Suprapubic skin (tissue), 4 donors: ENCODE data around the gene CROCC2. TPM values are rescaled to one million over a fixed set of nuclear protein-coding genes. Genes with fewer than 3 reads are reported as not detected.

ENCODE experiments used
- DNase-seq, 2 donors: peaks; one replicate each; pipeline ENCODE4 v3.0.0-alpha.2; 2019; ENCODE audit warnings: low spot score in 2 of 2
- H3K27ac ChIP-seq: fragments of 200-600 bp; sonication (generic); one replicate; pipeline ENCODE4 v1.5.1; 2019
- H3K27me3 ChIP-seq: fragments of 200-600 bp; sonication (generic); one replicate; pipeline ENCODE4 v1.5.1; 2019
- H3K36me3 ChIP-seq: fragments of 200-600 bp; sonication (generic); one replicate; pipeline ENCODE4 v1.5.1; 2019
- H3K4me1 ChIP-seq: fragments of 200-600 bp; sonication (generic); one replicate; pipeline ENCODE4 v1.5.1; 2019
- H3K4me3 ChIP-seq: fragments of 200-600 bp; sonication (generic); one replicate; pipeline ENCODE4 v1.5.1; 2019; ENCODE audit warnings: mild to moderate bottlenecking
- H3K9me3 ChIP-seq: fragments of 200-600 bp; sonication (generic); one replicate; pipeline ENCODE4 v1.5.1; 2019
- CTCF ChIP-seq, 2 donors: fragments of 200-600 bp in 1 of 2; fragments of 450-650 bp in 1 of 2; sonication (generic) in 1 of 2; IDR thresholded peaks; one replicate each; pipeline ENCODE4 v1.5.1; 2016 to 2019; ENCODE audit warnings: antibody characterized with exemption in 2 of 2, mild to moderate bottlenecking in 1 of 2, moderate library complexity in 1 of 2
- EP300 ChIP-seq: sonication (generic); formaldehyde crosslinking; IDR thresholded peaks from one replicate; pipeline ENCODE4 v1.6.1; 2017; ENCODE audit warnings: antibody characterized with exemption
- POLR2A ChIP-seq, 2 donors: fragments of 450-650 bp; IDR thresholded peaks; one replicate each; pipeline ENCODE4 v1.6.1; 2017; ENCODE audit warnings: antibody characterized with exemption in 2 of 2, mild to moderate bottlenecking in 2 of 2, moderate library complexity in 2 of 2
- POLR2AphosphoS5 ChIP-seq, 3 donors: sonication (generic); formaldehyde crosslinking; IDR thresholded peaks; one replicate each; pipeline ENCODE4 v1.6.1; 2017; ENCODE audit warnings: antibody characterized with exemption in 3 of 3
- WGBS: methylation state at CpG from one replicate; pipeline ENCODE4 v1.1.5; 2018; 5-methylcytosine and 5-hydroxymethylcytosine counted together
- total RNA-seq, 4 donors: library from RNA; depleted of rRNA; stranded (reverse); fragments of >200 nt; gene quantifications; one replicate each; pipeline ENCODE4 v1.1.0, GENCODE V29; 2016

The CROCC2 gene
- total RNA-seq, 4 donors from 2014 or later, result not detected

- Histone ChIP-seq H3K27me3 (peaks cover 21% of the 10 kb centered on the region), H3K4me1 (peaks cover 38% of the 10 kb centered on the region), H3K4me3 (no peak overlapping the region), H3K9me3 (no peaks in the 10 kb centered on the region), H3K27ac (no peak overlapping the region), H3K36me3 (no peaks in the 10 kb centered on the region)
- DNase-seq, result no peak
- WGBS, result 91% methylated on average over 9 of the region's 19 CpGs
- no peak for TF ChIP-seq CTCF (IDR thresholded peaks at IDR 0.05)
These were observed 52.5 kb downstream of the CROCC2 start for GRCh38 chr2:240958366-240959213.

GRCh38 chr2:240959214-240959940 is 53.2 kb downstream of the CROCC2 start:
- no peak overlapping the region for H3K4me3 ChIP-seq
- H3K27ac ChIP-seq, result no peak overlapping the region
- 96% methylated on average over 9 of the region's 15 CpGs for WGBS
- H3K36me3 ChIP-seq, result no peaks in the 10 kb centered on the region
- H3K27me3 ChIP-seq, result peaks cover 21% of the 10 kb centered on the region
- no peaks in the 10 kb centered on the region for H3K9me3 ChIP-seq
- no peak for TF ChIP-seq POLR2A (IDR thresholded peaks at IDR 0.05)
- no peak for TF ChIP-seq EP300
- TF ChIP-seq CTCF (IDR thresholded peaks at IDR 0.05), result no peak
- no peak for TF ChIP-seq POLR2AphosphoS5 (IDR thresholded peaks at IDR 0.05)
- peaks cover 38% of the 10 kb centered on the region for H3K4me1 ChIP-seq
- DNase-seq, result peak in 1 of 2 donors; percentile 60

GRCh38 chr2:240959941-240960308 is 53.8 kb downstream of the CROCC2 start:
- H3K27ac ChIP-seq, result no peak overlapping the region
- H3K36me3 ChIP-seq, result no peaks in the 10 kb centered on the region
- DNase-seq, result no peak
- H3K9me3 ChIP-seq, result no peaks in the 10 kb centered on the region
- TF ChIP-seq POLR2A (IDR thresholded peaks at IDR 0.05), result no peak
- TF ChIP-seq CTCF (IDR thresholded peaks at IDR 0.05), result no peak
- TF ChIP-seq EP300, result no peak
- TF ChIP-seq POLR2AphosphoS5 (IDR thresholded peaks at IDR 0.05), result no peak
- WGBS, result 88% methylated on average over 9 of the region's 14 CpGs
- H3K4me3 ChIP-seq, result no peak overlapping the region
- H3K4me1 ChIP-seq, result peaks cover 38% of the 10 kb centered on the region
- H3K27me3 ChIP-seq, result peaks cover 18% of the 10 kb centered on the region

GRCh38 chr2:240960309-240960970 is 54.3 kb downstream of the CROCC2 start:
- DNase-seq, result peak; percentile 67 to 79
- TF ChIP-seq CTCF (IDR thresholded peaks at IDR 0.05) (no peak), EP300 (no peak), POLR2A (IDR thresholded peaks at IDR 0.05) (no peak), POLR2AphosphoS5 (IDR thresholded peaks at IDR 0.05) (no peak)

More at GRCh38 chr2:240960309-240960970, 54.3 kb downstream of the CROCC2 start:
- H3K27ac ChIP-seq, result peak overlapping the region; percentile 32
- H3K36me3 ChIP-seq, result no peaks in the 10 kb centered on the region
- 37% methylated on average over 18 of the region's 28 CpGs for WGBS
- peaks cover 13% of the 10 kb centered on the region for H3K27me3 ChIP-seq
- no peak overlapping the region for H3K4me3 ChIP-seq
- H3K4me1 ChIP-seq, result peaks cover 38% of the 10 kb centered on the region
- no peaks in the 10 kb centered on the region for H3K9me3 ChIP-seq
